ENCODE measurements around the gene UBXN1. TPM values are rescaled to one million over a fixed set of nuclear protein-coding genes. Genes with fewer than 3 reads are reported as not detected.

UBXN1 gene
- total RNA-seq, 1 experiment from 2014 or later, result 94.2 TPM

- Histone ChIP-seq H3K4me1 (ENCODE audit: control insufficient read depth in 1 of 2, insufficient read depth in 2 of 2, low read length in 2 of 2) (no peaks in the 10 kb centered on the region), H4K20me1 (ENCODE audit: insufficient read depth) (peaks cover 5% of the 10 kb centered on the region; the same call in 1 of the 2 replicates), H2AFZ (ENCODE audit: low read depth, low read length, poor library complexity, severe bottlenecking) (no peak overlapping the region), H3K9ac (ENCODE audit: low read length) (no peak overlapping the region), H3K79me2 (ENCODE audit: insufficient read depth, low read length) (peaks cover 76% of the 10 kb centered on the region), H3K4me3 (replicated peaks in 1 of 2; ENCODE audit: low read depth in 1 of 2, low read length in 2 of 2) (no peak overlapping the region), H3K27me3 (ENCODE audit: insufficient read depth, low read length) (no peaks in the 10 kb centered on the region), H3K9me3 (ENCODE audit: control insufficient read depth in 1 of 2, insufficient read depth in 1 of 2, low read depth in 1 of 2, low read length in 2 of 2) (no peaks in the 10 kb centered on the region), H3K27ac (ENCODE audit: low read depth, low read length) (no peak overlapping the region), H3K36me3 (ENCODE audit: control insufficient read depth in 1 of 2, insufficient read depth in 2 of 2, low read length in 2 of 2) (peaks cover 88 to 89% of the 10 kb centered on the region in 2 experiments), H3K4me2 (ENCODE audit: low read length) (no peak overlapping the region), H3K9me2 (ENCODE audit: insufficient read depth) (no peaks in the 10 kb centered on the region)
- TF ChIP-seq, protein P1, sequence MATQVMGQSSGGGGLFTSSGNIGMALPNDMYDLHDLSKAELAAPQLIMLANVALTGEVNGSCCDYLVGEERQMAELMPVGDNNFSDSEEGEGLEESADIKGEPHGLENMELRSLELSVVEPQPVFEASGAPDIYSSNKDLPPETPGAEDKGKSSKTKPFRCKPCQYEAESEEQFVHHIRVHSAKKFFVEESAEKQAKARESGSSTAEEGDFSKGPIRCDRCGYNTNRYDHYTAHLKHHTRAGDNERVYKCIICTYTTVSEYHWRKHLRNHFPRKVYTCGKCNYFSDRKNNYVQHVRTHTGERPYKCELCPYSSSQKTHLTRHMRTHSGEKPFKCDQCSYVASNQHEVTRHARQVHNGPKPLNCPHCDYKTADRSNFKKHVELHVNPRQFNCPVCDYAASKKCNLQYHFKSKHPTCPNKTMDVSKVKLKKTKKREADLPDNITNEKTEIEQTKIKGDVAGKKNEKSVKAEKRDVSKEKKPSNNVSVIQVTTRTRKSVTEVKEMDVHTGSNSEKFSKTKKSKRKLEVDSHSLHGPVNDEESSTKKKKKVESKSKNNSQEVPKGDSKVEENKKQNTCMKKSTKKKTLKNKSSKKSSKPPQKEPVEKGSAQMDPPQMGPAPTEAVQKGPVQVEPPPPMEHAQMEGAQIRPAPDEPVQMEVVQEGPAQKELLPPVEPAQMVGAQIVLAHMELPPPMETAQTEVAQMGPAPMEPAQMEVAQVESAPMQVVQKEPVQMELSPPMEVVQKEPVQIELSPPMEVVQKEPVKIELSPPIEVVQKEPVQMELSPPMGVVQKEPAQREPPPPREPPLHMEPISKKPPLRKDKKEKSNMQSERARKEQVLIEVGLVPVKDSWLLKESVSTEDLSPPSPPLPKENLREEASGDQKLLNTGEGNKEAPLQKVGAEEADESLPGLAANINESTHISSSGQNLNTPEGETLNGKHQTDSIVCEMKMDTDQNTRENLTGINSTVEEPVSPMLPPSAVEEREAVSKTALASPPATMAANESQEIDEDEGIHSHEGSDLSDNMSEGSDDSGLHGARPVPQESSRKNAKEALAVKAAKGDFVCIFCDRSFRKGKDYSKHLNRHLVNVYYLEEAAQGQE (IDR thresholded peaks at IDR 0.05; ENCODE audit: low read depth), result no peak
- TF ChIP-seq ELF1 (IDR thresholded peaks at IDR 0.05; ENCODE audit: borderline replicate concordance, low read depth), result no peak
- no peak for TF ChIP-seq MAX (IDR thresholded peaks at IDR 0.05)
- TF ChIP-seq SP1 (IDR thresholded peaks at IDR 0.05; ENCODE audit: low read depth), result no peak
- TF ChIP-seq EZH2phosphoT487 (IDR thresholded peaks at IDR 0.05; ENCODE audit: borderline replicate concordance), result no peak
- TF ChIP-seq RAD21 (IDR thresholded peaks at IDR 0.05; ENCODE audit: low read depth), result no peak
- no peak for TF ChIP-seq CEBPB (IDR thresholded peaks at IDR 0.05; ENCODE audit: low read depth)
- no peak for TF ChIP-seq YY1 (IDR thresholded peaks at IDR 0.05; ENCODE audit: extremely low read depth, insufficient replicate concordance, low read depth, low read length)
- no peak for TF ChIP-seq SRF (IDR thresholded peaks at IDR 0.05; ENCODE audit: low read depth)
- TF ChIP-seq ATF3 (IDR thresholded peaks at IDR 0.05), result no peak
- TF ChIP-seq EZH2 (IDR thresholded peaks at IDR 0.05), result no peak
- no peak for TF ChIP-seq FOSL1 (IDR thresholded peaks at IDR 0.05; ENCODE audit: low read depth)
- TF ChIP-seq, protein P2, sequence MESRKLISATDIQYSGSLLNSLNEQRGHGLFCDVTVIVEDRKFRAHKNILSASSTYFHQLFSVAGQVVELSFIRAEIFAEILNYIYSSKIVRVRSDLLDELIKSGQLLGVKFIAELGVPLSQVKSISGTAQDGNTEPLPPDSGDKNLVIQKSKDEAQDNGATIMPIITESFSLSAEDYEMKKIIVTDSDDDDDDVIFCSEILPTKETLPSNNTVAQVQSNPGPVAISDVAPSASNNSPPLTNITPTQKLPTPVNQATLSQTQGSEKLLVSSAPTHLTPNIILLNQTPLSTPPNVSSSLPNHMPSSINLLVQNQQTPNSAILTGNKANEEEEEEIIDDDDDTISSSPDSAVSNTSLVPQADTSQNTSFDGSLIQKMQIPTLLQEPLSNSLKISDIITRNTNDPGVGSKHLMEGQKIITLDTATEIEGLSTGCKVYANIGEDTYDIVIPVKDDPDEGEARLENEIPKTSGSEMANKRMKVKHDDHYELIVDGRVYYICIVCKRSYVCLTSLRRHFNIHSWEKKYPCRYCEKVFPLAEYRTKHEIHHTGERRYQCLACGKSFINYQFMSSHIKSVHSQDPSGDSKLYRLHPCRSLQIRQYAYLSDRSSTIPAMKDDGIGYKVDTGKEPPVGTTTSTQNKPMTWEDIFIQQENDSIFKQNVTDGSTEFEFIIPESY (IDR thresholded peaks at IDR 0.05; ENCODE audit: extremely low read depth, insufficient replicate concordance, low read length), result no peak
- no peak for TF ChIP-seq TCF7L2 (IDR thresholded peaks at IDR 0.05; ENCODE audit: borderline replicate concordance, extremely low read depth, insufficient read depth, insufficient read length)
- intact Hi-C loops (cut with micrococcal nuclease), result no loop called here
- ATAC-seq, result no peak
- ChIA-PET POLR2A (no interaction called here), RAD21 (ENCODE audit: low non-redundant PET in 1 of 2, low total read pairs in 2 of 2, uncharacterized antibody in 2 of 2, unreplicated experiment in 2 of 2) (no interaction called here), CTCF (no interaction called here)
- no TSS peak for BruUV-seq (replicated peaks)
- DNase-seq (ENCODE audit: low read depth, low spot score), result no peak
Observed at GRCh38 chr11:62716206-62716605, 37.3 kb upstream of the UBXN1 start.

Data from HCT116 (cell line).